OCI-M2 (cell line): ENCODE data around the gene PCDH15.
"Not testable (repeated sequence)": the region's sequence is repeated elsewhere in the genome, so short reads cannot be mapped to it uniquely, and the experiment has no call there.

ENCODE experiments used
- DNase-seq: peaks from one replicate; lab custom pipeline; 2025; ENCODE audit not compliant: unreplicated experiment; lab: John Stamatoyannopoulos, UW

Gene PCDH15

DNA sequence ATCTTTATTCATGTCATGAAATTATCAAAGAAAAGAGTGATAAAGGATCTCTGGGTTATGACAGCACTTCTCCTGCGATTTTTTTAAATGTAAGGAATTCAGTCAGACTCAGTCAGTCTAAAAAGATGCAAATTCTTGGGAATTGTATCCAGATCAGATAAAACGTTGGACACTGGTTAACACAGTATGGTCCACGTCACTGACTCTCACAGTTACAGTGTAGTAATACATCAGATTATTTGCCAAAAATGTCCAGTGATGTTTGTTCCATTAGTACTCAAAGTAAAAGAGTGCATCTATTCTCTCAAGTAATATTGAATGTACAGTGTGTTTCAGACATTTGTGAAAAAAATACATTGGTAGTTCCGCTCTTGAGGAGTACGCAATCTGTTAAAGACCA, 224.5 kb downstream of the PCDH15 start:
- DNase-seq: no peak

DNA sequence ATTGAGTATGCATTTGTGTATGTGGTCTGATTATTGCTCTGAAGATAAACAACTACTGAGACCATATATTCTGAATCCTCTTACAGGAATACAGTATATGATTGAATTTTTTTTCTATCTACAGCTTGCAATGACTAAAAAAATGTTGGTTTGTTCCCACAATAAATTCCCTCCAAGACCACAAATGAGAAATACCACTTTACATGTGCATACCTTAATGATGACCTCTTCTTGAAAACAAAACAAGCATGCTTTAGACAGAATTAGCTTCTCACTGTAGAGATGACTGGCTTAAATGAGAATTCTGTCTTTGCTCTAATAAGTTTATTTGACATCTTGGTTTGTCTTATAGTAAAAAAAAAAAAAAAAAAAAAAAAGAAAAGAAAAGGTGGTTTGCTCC, 241.5 kb downstream of the PCDH15 start:
- DNase-seq: no peak

DNA sequence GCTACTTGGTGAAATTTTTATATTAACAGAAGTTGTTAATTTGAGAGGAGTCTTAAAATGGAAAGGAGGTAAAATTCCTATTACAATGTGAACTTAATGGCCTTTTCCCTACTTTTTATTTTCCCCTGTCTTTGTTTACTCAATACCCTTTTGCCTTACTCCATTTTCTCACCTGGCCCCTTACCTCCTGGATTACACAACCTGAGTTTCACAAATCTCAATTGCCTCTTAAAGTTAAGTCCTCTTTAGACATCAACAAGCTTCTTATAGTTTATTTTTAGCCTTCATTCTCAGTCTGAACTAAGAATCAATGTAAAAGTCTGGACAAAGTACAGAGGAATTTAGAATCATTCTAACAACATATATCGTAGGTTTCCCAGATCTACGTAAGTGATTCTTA, 247.0 kb downstream of the PCDH15 start:
- DNase-seq: no peak

- no peak for DNase-seq
Measured at GRCh38 chr10:54550016-54550415, 251.0 kb downstream of the PCDH15 start.

- DNase-seq: no peak
Measured at GRCh38 chr10:54531296-54531695, 269.7 kb downstream of the PCDH15 start.

GRCh38 chr10:54530299-54530698, 270.7 kb downstream of the PCDH15 start:
- no peak for DNase-seq

- no peak for DNase-seq
Measured at GRCh38 chr10:54525816-54526215, 275.2 kb downstream of the PCDH15 start.

- DNase-seq: not testable (repeated sequence)
Measured at GRCh38 chr10:54515244-54515643, 285.8 kb downstream of the PCDH15 start.

GRCh38 chr10:54503863-54504262, 297.2 kb downstream of the PCDH15 start:
- no peak for DNase-seq

- no peak for DNase-seq
Measured at GRCh38 chr10:54501929-54502328, 299.1 kb downstream of the PCDH15 start.

- DNase-seq: no peak
Measured at GRCh38 chr10:54496852-54497251, 304.2 kb downstream of the PCDH15 start.

- no peak for DNase-seq
Measured at GRCh38 chr10:54487743-54488142, 313.3 kb downstream of the PCDH15 start.

DNA sequence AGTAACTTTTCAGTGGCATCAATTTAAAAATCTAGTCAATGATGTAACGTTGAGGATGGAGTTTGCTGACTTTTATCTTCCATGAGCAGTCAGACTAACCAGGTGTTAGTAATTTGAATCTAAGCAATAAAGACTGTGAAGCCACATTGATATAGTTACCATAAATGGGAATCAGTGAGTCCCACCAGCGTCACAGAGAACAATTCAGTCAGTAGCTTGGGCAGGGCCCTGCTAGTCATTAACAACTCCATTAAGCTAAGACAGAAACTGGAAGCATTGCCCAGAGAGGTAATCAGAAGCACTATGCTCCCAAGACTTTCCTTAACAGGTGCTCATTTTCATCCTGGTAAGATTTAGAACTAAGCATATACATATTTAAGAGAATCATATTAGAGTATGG, 315.1 kb downstream of the PCDH15 start:
- DNase-seq: no peak

DNA sequence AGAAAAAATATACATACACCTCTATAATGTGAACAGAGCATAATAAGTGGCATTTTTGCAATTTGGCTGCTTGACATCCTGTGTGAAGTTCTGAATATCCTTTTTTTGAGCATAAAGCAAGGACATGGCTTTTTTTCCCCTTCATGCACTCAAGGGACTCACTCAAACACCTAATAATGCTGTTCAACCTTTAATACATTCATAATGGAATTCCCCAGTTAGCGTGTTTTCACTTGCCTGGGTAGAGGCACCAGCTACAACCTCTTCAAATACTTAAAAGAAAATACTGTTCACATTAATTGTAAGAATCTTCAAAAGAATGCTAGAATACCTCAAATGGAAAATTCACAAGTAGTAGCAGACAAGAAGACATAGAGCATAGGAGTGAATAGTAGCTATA, 316.8 kb downstream of the PCDH15 start:
- DNase-seq: no peak

DNA sequence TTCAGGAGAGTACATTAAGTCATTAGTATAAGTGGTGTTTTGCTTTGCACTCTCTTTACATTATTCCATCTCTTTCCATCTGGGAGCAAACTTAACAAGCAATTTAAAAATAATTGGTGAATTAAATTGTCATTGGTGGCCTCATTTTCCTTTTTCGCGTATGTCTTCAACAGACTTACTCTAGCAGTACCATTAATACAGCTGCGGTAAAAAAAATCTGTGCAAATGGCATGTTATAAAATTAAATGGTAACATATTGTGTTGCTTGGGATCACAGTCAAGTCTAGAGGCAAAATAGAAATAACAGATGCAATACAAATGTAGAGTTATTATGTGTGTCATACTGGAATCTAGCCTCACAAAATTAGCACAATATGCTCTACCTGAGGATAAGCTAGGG, 322.4 kb downstream of the PCDH15 start:
- no peak for DNase-seq

GRCh38 chr10:54477738-54478137, 323.3 kb downstream of the PCDH15 start:
- DNase-seq: no peak

DNA sequence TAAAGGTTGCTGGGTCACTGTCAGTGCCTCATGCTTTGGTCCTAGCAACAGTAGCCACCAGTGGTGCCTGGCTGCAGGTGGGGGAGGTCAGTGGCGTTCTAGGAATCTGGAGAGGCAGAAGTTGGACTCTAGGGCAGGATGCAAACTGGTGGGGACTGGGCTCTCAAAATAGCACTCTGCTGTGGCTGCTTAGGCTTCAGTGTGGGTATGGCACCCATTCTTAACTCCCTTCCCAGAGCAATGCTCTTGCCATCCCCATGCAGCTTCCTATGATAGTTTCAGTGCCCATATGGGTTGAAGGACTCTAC, 330.8 kb downstream of the PCDH15 start:
- DNase-seq: no peak

DNA sequence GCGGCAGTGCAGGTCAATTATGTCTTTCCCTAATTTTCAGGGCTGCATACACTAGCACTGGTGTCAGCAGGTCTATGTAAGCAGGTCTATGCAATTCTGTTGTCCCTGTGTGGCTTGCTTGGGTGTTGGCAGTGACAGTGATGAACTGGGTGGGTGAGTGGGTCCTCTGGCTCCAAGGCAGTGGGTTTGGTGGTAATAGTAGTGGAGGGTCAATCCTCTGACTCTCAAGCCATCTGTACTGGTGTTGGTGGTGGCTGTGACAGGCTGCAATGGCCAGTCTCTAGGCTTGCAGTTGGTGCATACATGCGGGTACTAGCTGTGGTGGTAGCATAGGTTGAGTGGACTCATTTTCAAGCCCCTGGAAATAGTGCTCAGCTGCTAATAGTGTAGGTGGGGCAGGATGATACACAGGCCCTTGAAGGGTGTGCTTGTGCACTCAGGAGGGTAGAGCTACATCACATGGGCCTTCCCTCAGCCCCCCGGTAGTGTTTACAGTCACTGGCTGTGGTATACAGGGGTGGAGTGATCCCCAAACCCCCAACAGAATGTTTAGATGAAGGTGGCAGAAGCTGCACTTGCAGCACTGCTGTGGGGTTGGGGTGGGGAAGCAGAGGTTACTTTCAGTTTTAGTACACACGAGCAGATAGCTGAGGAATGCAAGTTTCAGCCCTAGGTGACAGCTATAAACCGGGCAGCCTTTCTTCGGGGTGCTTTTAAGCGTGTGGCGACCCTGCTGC, 331.3 kb downstream of the PCDH15 start:
- no peak for DNase-seq

GRCh38 chr10:54454271-54454670, 346.8 kb downstream of the PCDH15 start:
- no peak for DNase-seq

GRCh38 chr10:54449056-54449455, 352.0 kb downstream of the PCDH15 start:
- no peak for DNase-seq

- DNase-seq: no peak
Measured at GRCh38 chr10:54444170-54444569, 356.9 kb downstream of the PCDH15 start.

- no peak for DNase-seq
Measured at GRCh38 chr10:54441275-54441674, 359.8 kb downstream of the PCDH15 start.

DNA sequence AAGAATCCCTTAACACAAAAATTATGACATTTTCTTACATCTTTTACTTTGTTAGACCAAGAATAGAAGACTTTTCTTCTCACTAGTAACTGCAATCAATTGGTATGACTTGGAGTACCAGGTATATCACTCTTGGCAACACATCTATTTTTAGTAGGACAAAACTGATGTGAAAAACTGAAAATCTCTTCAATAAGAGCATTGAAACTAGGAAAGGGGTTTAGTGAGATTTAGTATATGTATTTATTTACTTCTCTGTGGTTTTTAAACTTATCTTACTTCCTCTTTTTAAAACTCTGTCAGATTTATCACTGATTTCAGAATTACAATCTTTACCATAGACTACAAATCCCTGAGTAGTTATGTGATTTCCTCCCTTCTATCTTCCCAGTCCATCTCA, 366.2 kb downstream of the PCDH15 start:
- no peak for DNase-seq

DNA sequence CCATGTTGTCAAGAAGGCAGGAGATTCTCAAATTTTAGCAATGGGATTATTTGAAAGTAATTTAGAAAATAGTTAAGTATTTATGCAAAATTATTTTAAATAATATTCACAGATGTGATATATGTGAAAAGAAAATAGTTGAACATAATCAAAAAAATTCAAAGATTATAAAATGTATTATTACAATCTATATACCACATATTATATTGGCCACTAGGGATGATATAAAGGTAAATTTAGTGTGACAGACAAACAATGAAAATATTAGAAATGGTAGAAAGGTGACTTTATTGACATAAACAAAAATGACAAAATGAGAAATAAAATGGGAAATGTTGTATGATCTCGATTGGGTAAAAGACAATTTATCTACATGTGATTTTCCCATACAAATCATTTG, 385.5 kb downstream of the PCDH15 start:
- DNase-seq: no peak
